Dermis microvascular lymphatic vessel endothelial cell (primary cell): Measurements from ENCODE around the gene CFAP141. TPM values are rescaled to one million over a fixed set of nuclear protein-coding genes. Genes with fewer than 3 reads are reported as not detected.
A peak's percentile ranks its signal among the peaks of the same experiment; 100 is the strongest.
"Not testable (repeated sequence)": the region's sequence is repeated elsewhere in the genome, so short reads cannot be mapped to it uniquely, and the experiment has no call there.

Experiments
- DNase-seq, 2 donors: peaks; one replicate each; pipeline versions ENCODE4 v3.0.0 to v3.0.0-alpha.2; 2010; ENCODE audit warnings: low read depth in 2 of 2
- total RNA-seq: library from RNA; depleted of rRNA; stranded (reverse); fragments of >200 nt; gene quantifications from 2 replicates; pipeline ENCODE4 v1.2.1, GENCODE V29; 2014

Gene CFAP141
- total RNA-seq: not detected in 2 replicates

DNA sequence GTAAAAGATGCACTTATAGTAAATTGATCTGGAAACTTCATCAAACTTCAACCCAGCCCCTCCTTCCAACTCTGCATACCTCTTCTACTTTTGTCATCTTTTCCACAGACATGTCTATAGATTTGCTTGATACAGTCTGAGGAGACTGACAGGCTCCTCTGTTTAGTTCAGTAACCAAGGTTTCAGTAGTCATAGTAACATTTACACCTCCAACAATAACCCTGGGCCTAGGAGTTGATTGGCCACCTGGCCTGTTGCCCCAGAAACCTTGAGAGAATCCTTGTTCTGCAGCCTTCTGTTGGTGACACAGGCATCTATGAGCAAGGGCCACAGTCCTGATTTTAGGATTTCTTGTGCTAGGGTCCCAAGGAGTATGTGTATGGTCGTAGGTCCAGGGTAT is at the start of gene CFAP141:
Gene CFAP141, minus strand, starts transcription at position 138 of the 400 bp plus-strand sequence. Its CDS starts 26 bp downstream, at position 112.
- DNase-seq: peak in 1 of 2 donors; percentile 33

DNA sequence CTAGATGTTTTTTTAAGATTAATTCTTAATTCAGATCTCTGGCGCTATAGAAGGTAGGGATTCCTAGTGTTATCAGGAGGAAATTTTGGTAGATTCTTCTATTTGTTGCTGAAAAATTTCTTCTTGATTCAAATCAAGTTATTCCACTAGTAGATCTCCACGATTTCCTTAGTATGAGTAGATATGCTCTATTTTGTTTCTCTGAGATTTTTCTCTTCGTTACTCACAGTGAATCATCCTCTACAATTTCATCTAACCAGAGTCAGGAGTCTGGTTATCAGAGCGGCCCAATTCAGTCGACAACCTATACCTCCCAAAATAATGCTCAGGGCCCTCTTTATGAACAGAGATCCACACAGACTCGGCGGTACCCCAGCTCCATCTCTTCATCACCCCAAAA is 47.5 kb upstream of the CFAP141 start:
- no peak for DNase-seq

DNA sequence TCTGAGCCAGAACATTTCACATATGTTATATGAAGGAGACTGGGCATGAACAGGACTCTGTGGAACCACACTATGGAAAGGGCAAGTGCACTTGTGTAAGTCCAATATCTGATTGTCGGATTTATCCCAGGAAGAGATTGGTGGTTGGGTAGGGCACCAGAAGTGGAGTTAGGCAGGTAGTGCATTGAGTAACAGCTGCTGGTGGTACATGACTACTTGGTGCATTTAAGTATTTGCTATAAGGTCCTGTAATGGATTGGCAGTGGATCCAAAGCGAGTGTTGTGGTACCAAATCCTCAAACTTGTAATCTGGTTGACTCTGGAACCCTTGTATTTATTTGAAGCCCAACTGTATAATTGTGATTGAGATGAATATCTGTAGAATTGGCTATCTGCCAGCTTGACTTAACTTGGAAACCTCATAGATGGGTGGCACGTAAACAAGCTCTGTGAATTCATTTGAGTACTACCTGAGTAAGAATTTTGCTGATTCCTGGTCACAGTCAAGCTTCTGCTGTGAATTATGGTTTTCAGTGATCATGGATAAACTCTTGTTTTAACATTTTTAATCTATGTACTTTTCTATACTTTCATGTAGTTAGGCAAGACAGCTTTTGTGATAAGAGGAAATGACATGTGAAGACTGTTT is 35.7 kb upstream of the CFAP141 start:
- DNase-seq: peak in 1 of 2 donors; percentile 10

DNA sequence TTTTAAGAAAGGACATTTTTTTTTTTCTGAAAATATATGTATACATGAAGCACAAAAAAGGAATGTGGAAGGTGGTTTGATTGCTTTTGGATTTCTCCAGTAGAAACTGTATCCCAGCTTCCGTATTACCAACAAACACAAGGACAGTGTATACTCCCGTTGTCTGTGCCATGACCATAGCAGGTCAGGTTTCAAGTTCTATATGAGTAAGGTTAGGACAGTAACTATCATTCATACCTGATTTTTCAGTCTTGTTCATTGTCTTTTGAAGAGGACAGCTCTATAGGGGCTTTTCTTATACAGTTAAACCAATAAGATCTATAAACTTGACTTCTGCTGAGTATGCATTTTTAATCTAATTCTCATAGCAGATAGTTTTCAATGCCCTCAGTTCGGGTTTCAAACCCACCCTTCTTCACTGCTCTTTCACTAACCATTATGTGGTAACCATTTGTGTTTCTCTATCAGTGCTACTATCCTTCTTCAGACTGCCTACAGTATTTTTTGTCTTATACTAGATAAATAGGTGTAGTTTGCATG is 34.2 kb upstream of the CFAP141 start:
- no peak for DNase-seq

DNA sequence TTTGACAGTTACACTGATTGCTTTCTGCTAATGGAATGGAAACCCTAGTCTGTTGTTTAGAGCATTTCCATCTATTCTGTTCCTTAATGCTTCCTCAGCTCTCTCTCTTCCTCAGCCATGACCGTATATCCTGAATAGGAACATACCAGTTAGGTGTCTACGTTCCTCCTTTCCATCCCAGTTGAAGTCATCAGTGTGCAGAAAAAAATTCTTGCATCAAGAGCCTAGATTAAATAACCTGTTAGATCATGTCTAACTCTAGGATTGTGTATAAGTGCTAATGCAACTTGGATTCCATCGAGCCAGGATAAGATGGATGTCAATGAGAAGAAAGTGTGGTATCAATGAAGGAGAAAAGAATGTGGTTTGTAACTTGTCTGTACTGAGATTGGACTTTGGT is 33.4 kb upstream of the CFAP141 start:
- DNase-seq: no peak

DNA sequence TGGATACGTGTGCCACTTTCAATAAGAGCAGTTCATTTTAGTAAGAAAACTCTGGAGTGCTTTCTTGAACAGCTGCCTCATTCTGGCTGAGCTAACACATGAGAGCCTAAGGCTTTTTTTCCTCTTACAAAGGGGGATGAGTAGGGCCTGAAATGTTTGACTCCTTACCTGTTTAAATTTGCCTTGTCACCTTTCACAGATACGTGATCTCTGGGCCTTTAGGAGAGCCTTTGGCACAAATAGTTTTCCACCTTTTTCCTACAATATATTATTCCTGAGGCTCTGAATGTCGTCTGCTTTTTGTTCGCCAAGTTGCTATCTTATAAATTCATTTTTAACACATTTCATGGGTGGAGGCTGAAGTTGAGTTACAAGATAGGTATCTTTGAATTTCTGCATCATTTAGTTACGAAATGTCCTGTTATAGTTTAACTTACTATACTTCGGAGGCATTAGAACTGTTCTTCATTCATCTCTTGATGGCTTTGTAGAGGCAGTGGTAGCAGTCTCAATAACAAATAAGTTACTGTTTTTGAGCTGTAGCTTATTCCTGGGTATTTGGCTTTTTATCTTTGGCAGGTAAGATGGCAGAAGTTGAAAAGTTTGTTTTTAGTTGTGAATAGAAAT is 31.9 kb upstream of the CFAP141 start:
- DNase-seq: no peak

DNA sequence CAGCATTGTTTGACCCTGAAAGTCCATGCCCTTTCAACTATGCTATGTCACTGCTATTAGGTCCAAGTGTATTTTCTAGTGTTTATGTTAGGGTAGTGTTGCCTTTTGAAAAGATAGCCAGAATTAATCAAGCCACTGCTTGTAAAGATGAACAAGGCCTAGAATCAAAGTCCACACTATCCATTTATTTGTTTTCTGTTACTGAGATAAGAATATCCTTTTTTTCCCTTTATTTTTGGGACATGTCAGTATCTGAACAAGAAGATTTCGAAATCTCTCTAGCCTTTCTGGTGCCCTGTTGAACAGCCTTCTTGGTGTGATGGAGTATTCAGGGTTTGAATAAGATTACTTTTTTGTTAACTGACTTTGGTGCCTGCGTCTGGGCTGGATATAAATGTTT is 31.3 kb upstream of the CFAP141 start:
- no peak for DNase-seq

DNA sequence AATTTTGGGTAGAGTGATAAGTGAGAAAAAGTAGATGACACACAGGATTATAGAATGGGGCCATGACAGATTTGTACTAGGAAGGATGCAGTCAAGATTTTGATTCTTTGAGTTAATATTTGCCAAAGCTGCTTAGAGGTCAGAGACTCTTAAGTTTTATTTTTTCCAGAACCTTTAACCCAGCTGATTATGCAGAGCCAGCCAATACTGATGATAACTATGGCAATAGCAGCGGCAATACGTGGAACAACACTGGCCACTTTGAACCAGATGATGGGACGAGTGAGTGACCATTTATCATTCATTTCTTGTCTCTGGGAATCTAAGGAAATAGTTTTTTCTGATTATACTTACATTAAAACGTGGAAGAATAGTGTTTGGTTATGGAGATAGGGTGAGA is 30.7 kb upstream of the CFAP141 start:
- DNase-seq: no peak

DNA sequence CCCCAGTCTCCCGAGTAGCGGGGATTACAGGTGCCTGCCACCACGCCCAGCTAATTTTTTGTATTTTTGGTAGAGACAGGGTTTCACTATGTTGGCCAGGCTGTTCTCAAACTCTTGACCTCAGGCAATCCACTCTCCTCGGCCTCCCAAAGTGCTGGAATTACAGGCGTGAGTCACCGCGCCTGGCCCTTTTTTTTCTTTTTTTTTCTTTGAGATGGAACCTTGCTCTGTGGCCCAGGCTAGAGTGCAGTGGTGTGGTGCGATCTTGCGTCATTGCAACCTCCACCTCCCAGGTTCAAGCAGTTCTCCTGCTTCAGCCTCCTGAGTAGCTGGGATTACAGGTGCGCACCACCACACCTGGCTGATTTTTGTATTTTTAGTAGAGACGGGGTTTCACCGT is 27.0 kb upstream of the CFAP141 start:
- not testable (repeated sequence) for DNase-seq

DNA sequence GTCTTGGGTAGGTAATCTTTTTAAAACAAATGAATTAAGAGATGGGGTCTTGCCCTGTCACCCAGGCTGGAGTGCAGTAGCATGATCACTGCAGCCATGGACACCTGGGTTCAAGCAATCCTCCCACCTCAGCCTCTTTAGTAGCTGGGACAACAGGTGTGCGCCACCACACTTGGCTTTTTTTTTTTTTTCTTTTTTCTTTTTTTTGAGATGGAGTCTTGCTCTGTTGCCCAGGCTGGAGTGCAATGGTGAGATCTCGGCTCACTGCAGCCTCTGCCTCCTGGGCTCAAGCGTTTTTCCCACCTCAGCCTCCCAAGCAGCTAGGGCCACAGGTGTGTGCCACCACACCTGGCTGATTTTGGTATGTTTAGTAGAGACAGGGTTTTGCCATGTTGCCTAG is 25.0 kb upstream of the CFAP141 start:
- DNase-seq: not testable (repeated sequence)

DNA sequence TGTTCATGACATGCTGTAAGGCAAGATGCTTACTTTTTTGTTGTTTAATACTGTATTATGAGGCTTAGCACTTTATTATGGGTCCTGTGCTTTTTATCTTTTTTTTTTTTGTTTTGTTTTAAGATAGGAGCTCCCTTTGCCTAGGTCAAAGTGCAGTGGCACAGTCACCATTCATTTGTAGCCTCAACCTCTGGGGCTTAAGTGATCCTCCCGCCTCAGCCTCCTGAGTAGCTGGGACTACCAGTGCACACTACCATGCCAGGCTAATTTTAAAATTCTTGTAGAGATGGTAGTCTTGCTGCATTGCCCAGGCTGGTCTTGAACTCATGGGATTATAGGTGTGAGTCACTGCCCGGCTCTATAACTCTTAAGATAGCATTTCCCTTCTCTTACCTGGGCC is 19.2 kb upstream of the CFAP141 start:
- DNase-seq: no peak

DNA sequence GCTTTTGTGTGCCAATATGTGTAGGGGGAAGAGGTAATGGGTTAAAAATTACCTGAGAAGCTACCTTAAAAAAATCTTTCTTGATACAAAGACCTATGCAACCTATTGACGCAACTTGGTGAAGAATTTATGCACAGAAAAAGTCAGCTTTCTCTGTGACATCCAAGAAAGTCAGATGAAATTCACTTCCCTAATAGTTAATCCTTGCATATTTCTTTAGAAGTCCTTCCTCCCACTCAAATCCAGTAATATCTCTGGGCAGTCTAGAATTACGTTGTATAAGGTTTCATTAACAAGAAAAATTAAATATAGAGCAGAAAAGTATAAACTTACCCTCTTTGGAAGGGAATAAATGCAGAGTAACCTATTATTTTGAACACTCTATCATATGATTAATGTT is 17.5 kb upstream of the CFAP141 start:
- no peak for DNase-seq

DNA sequence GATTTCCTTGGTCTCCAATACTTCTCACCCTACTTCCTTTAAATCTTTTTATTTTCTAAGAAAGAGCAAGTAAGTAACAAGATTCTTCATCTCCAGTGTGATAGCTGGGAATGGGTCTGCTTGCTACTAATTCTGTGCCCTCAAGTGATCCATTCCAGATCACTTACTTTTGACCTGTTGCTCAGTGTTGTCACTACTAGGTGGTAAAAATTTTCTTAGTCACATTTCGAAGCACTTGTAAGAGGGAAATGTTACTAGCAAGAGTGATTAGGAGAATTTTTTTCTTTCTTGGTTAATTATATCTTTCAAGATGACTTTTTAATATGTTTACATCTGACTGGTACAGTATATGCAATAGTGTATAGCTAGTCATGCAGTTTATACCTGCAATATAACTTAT is 16.8 kb upstream of the CFAP141 start:
- DNase-seq: no peak

DNA sequence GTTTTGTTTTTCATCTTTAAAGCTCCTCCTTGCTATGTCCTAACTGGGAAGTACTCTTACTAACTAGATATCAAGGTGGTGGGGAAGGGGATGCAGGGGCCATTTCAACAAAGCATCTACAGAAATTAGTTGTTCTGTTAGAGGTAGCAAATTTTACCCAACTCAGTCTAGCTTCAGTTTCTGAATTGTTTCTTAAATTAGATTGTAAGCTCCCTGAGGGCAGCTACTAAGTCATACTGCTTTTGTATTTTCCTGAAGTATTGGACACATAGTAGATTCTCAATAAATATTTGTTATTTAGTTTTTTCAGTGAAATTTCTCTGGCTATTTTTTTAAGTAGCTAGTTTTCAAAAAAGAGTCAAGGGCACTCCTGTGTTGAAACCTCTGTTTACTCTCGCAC is 16.4 kb upstream of the CFAP141 start:
- DNase-seq: no peak

DNA sequence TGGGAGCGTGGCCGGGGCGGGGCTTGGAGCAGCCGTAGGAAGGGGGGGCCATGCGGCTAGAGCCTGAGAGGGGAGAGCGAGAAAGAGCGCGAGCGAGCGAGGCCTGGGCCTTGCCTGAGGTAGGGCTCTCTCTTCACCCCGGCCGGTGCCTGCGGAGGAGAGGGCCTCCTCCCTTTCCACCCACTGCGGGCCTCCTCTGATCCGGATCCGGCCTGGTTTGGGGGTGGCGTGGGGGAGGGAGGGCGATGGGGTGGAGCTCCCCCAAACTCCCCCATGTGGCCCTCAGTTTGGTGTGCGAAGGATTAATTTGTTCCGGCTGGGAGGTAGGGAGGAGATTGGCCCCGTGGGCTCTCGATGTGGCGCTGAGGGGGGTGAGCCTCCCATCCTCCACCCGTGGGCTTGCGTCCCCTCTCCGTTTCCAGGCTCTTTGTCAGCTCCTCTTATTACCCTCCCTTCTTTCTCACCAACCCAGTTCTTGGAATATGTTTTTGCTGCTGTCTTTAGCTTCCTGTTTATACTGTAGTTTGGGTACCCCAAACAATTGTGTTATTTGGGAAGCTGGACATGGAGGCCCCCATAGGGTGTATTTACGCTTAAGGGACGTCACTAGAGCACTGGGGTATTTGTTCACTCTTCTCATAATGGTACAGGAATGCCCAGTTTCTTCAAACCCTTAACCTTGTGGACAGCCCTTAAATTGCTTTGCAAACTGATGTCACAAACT is 15.3 kb upstream of the CFAP141 start:
- peak in 1 of 2 donors; percentile 47 for DNase-seq

DNA sequence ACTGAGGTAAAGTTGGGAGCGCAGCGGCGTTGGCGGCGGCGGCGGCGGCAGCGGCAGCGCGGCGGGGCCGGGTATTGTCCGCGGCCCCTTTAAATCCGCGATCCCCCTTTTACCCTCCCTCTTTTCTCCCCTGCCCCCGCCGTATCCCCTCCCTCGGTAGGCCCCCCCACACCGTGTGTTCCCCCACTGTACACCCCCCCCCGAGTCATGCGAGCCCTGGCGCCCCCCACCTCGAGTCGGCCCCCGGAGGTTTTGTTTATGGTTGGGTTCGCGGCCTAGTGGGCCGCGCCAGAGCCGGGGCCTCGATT is 14.8 kb upstream of the CFAP141 start:
- no peak for DNase-seq

DNA sequence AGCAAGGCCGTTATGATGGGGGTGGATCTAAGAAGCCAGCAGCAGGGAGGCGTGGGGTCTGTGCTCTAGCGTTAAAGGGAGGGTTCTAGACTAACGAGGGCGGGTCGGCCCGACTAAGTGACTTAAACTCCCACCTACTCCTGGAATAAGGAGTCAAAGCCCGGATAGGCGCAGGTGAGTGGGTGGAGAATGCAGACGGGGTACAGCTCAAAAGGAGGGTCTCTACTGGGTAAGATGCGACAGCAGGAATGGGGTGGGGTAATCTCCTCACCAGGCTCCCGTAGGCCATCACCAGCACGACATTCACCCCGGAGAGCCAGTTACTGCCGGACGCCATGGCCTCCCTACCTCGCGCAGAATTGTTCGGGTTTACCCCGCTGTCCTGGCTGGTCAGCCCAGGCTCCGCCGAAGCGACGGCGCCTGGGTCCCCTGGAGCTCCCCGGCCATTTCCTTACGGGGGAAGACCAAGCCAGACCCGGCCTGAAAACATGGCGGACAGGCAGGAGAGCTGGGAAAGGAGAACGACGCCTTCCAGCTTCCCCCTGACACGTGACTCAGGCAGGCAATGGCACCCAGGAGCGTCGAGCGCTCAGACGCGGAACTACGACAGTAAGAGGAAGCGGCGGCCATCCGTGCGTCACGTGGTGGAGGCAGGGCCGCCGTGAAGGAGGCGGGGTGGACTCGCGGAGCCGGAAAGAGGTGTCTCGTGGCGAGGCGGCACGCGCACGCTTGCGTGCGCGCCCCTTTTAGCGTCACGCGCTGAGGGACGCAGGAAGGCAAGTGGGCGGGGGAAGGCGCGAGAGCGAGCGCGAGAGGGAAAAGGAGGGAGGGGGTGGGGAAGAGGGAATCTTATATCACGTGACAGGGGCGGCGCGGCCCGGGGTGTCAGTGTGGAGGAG is 14.2 kb upstream of the CFAP141 start, which contains the start of gene UBAP2L:
Gene UBAP2L, plus strand, starts transcription at position 885 of the 899 bp plus-strand sequence. CDS start 4,169 bp downstream, outside the sequence.
- peak; percentile 98 to 99 for DNase-seq

DNA sequence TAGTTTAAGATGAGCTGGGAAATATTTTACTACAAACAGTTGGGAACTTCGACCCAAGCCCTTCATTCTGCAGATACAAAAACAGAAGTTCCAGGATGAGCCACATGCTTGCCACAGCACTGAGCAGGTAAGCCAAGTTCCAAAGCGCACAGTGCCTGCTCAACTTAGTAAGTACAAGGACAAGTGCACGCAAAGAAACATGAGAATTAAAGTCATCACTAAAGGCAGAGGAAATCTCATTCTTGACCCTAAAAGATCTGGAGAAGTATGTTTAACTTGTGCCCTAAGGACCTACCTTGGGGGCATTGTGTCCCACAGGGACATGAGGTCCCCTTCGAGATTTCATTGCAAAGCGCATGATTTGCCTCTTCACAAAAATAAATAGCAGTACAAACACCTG is 13.4 kb upstream of the CFAP141 start:
- DNase-seq: peak in 1 of 2 donors; percentile 36

DNA sequence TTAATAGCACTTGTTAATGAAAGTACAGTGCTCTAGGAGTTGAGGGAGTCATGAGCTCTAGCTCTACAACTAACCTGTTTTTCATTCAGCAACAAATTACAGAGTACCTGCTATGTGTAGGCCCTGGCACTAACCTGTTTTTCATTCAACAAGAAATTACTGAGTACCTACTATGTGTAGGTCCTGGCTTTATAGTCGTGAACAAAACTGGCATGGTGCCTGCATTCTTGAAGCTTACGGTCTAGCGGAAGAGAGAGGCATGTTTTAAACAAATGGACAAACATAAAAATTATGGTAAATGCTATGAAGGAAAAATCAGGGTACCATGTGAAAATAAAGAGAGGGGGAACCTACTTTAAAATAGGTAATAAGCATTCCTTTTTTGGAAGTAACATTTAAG is 12.4 kb upstream of the CFAP141 start:
- no peak for DNase-seq

DNA sequence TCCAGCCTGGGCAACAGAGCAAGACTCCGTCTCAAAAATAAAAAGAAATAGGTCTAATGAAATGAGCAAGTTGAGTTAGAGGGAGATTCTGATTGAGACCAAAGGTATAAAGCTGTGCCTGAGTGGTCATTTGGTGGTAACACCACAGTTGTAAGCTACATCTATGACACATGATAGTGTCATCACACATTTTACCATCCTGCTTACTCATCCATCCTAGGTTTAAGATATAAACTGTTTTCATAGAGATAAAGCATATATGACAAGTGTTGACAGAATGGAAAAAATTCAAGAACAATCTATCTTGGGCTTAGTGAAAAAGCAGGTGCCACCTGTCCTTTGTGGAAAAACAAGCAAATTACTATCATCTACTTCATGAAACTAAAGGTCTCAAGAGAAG is 7.1 kb upstream of the CFAP141 start:
- DNase-seq: no peak

DNA sequence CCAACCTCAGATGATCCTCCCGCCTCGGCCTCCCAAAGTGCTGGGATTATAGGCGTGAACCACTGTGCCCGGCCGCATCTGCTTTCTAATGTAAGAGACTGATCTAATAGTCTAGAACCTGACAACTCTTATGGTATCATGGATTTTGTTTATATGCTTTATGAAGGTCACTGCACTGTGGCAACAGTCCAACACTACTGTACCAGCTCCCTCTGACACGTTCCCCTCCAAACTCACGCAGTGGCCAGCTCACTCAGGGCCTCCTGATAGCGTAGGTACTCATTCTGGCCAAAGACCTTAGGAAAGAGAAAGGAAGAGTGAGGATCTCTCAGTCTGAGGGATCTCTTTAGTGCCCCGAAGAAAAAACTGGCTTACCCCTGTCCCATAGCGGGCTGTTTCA is 6.0 kb upstream of the CFAP141 start:
- DNase-seq: no peak
